Caki2 (cell line): Measurements from ENCODE around the gene PPP1R12B. TPM values are rescaled to one million over a fixed set of nuclear protein-coding genes. Genes with fewer than 3 reads are reported as not detected.

Experiments used
- DNase-seq: peaks from one replicate; pipeline ENCODE4 v3.0.0-alpha.2; 2015; ENCODE audit warnings: low read depth
- in situ Hi-C: cut with HindIII; loops from 2 replicates; pipeline ENCODE4 v1.10.0; 2016; ENCODE audit warnings: low sequenced_read_pairs, low pct_unique_long_range_greater_than_20kb, mixed read lengths
- total RNA-seq: library from RNA; depleted of rRNA; stranded (reverse); fragments of >200 nt; shearing (Covaris generic); gene quantifications from 2 replicates; pipeline ENCODE4 v1.2.3, GENCODE V29; 2014; ENCODE audit warnings: low replicate concordance

The PPP1R12B gene
- total RNA-seq, 1 experiment from 2014 or later = 14.8 TPM

DNA sequence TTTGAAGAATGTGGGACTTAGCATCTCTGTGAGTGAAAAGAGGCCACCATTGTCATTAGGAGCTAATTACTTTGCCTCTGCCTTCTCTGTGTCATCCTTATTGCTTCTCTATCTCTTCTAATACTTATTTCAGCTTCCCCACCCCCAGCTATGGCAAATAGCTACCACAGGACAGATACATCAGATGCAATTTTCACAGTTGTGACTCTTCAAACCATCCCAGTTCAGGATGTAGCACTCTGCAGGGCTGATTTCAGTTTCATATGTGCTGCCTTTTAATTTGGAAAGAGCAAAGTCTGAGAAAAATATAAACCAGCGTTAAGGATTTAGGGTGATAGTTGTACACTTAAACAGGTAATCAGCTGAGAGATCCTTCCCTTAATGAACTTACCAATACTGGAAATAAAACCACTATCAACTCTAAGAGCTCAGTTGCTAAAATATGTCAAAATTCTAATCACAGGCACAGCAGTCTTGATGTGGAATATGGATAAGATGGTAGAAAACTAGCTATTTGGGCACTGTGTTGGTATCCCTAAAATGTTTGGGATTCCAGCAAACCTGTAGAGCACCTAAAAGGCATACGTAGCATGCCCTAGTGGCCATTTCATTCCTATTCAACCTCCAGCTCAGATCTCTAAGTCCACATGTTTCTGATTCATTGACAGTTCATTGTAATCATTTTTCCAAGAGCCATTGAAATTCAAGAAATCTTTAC lies 213.4 kb downstream of the PPP1R12B start:
- no peak for DNase-seq
- in situ Hi-C loops = no loop called here

DNA sequence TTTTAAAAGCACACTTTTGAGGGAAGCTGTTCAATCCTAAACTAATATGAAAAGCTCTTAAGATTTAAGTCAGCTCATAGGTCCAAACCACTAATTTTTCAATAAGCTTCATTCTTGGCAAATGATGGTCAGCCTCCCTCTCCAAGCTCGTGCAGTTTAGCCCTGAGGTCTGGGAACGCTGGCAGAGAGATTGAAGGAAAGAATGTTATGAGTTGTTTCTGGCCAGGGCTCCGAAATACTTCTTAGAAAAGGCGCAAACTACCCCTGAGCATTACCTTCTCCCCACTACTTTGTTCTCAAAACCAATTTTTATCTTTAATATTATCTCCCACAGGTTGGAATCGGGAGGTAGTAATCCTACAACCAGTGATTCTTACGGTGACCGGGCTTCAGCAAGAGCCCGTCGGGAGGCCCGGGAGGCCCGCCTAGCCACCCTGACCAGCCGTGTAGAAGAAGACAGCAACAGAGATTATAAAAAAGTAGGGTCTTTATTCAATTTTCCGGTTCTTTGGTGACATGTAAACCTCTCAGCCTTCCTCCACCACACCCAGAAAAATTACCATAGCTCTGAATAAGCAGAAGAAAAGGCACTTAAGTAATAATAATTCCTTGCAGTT lies 214.1 kb downstream of the PPP1R12B start:
- no peak for DNase-seq
- in situ Hi-C loops = no loop called here

DNA sequence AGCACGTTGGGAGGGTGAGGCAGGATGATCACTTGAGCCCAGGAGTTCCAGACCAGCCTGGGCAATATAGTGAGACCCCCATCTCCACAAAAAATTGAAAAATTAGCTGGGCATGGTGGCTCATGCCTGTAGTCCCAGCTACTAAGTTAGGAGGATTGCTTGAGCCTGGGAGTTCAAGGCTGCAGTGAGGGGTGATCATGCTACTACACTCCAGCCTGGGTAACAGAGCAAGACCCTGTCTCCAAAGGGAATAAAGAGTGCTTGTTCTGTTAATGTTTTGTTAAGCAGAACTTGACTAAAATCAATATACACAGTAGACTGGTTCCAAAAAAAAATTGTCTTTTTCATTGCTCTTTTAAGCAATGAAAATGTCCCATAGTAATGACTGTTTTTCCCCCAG lies 215.3 kb downstream of the PPP1R12B start:
- no peak for DNase-seq
- in situ Hi-C loops = no loop called here

DNA sequence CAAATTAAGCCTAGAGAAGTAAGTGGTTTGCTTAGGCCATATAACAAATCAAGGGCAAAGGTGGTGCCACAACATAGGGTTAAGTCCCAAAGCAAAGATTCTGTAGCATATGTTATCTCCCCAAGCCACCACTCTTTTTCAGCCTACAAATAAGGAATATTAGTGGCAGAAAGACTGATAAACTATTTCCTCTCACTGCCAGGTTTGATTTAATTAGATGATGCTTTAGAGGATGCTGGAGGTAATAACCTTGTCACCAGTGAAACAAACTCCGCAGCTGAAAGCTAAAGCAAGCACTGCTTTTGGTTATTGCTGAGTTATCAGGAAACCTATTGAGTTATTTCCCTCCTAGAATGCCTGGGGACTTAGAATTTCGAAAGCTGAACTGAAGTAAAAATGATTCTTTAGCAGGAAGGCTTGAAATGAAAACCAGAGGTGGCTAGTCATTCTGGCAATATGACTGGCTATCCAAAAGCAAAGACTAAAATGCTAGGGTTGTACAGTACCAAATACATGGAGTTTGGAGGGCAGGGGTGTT lies 216.5 kb downstream of the PPP1R12B start:
- in situ Hi-C loops = no loop called here
- no peak for DNase-seq

DNA sequence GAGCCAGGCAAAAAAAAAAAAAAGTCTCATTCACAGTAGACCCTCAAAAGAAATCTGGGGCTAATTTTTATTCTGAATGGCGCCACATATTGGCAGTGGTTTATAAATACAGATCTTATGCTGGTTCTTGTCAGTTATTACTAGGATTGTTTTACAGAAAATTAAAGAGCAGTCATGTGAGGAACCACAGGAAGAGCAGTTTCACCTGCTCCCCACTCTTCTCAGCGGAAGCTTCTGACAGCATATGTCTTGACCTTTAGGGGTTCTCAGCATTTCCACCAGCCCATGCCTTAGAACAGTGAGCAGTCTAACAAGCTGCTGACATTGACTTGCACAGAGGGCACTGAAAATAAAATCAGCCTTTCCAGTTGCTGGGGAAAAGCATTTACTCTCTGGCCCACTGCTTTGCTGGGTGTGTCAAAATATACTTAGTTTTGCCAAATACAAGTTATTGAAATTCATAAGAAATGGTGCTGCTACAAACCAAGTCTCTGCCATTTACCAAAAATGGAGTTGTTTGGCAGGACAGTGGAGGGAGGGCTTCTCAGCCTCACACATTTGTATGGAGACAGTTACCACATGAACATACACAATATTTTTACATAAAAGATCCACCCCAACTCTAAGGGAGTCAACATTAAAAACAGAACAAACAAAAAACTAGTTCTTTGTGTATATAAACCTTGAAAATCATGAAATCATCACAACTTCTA lies 217.5 kb downstream of the PPP1R12B start:
- no peak for DNase-seq
- in situ Hi-C loops = no loop called here

DNA sequence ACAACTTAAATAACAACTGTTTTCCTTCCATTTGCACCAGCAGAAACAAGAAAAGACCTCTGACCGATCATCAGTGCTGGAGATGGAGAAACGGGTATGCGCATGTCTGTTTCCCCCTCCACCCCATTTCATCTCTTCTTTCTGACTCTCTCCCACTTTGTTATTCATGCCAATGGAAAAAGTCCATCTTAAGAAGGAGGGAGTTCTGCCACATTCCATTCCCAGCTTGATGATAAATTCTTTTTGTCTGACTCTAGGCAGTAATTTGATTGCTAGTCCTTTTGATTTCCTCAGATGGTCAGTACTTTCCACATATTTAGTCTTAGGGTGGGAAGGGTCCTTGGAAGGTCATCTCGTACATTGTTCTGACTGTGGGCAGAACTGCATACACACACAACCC lies 219.2 kb downstream of the PPP1R12B start:
- in situ Hi-C loops = no loop called here
- no peak for DNase-seq

DNA sequence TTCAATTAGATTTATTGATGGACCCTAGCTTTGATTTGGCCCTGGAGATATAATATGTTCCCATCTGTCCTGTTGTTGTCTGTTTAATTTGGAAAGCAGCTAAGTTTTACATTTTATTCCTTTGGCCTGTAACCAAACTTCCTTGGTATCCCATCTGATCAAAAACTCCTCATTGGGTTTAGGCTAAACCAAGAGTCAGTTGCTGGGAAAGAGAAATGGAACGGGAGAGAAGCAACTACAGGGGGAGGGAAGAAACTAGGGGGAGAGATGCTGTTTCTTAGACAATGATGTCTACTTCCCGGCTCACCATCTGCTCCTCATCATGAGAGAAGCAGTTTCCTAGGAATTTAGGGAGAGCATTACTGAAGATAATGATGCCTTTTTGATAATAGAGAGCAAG lies 219.9 kb downstream of the PPP1R12B start:
- no peak for DNase-seq
- in situ Hi-C loops = no loop called here

DNA sequence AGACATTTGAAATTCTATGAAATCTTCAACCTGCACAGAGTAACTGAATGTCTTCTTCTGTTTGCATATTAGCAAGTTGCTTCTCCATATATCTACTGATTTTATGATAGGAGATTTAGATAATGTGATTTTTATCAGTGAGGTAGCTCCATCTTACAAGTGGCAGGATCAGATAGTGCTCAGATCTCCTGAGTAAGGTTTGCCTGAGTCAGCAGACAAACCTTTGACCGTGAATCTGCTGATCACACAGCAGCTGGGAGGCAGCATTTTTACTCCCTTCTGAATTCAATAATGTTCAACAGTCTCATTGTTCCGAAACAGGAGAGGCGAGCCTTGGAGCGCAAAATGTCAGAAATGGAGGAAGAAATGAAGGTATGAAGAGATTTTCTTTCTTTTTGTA lies 220.3 kb downstream of the PPP1R12B start:
- no peak for DNase-seq
- in situ Hi-C loops = no loop called here

DNA sequence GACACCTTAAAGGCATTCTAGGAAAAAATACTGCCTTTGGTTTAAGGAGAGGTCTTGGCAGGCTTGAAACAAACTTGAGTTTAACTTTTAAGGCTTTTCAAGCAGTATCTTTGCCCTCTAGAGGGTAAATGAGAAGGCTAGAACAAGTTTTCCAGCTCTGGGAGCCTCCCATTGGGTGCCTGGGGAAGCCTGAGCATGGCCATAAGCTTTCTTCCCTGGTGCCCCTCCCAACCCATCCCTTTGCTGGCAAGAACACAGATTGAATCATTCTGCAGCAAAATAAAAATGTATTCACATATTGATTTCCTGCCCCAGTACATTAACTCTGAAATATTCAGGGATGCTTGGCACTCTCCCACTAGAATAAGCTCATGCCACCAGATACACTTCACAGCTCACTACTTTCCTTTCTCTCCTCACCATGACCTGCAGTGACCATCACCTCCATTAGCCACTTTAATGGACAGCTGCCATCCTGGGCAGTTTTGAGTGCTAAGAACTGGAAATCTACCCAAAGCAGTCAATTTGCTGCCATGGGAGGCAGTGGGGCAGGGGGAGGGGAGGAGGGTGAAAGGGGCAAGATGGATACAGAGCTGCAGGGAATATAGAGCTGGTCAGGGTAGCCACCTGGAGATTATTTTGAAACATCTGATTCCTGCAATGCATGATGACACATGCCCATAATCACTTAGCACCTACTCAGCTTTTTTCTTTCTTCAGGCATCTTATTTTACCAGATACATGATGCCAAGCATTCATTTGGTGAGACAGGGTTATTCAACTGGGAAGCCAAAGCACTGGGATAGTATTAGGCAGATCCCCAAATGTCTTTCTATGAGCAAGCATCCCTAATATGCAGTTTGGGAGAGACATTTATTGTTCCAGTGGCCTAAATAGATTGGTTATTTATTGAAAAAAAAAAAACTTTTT lies 221.2 kb downstream of the PPP1R12B start:
- in situ Hi-C loops = no loop called here

DNA sequence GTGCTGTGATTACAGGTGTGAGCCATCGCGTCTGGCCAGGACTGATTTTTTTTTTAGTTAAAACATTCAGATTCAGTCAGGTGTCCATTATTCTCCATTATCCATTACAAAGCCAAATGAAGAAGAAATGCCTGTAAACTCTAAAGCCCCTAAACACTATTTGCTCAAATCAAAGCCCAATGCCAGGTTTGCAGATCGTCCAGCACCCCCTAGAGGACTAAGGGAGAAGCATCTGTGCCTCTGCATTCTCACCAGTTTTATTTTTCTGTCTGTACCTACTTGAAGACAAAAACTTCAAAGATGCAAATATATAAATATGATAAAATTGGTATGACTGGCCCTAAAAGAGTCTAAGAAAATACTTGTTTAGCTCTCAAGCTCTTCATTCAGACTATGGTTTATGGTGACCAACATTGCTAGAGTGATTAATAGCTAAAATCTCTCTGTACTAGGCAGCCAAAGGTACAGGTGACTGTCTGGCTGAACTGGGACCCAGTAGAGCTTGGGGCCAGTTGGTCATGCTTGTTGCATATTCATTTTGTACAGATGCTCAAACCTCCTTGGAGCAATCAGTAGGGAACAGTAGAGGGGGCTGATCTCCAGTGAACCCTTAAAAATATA lies 223.3 kb downstream of the PPP1R12B start:
- no peak for DNase-seq

More for the DNA sequence above, 221.2 kb downstream of the PPP1R12B start:
- DNase-seq = peak; percentile 34

DNA sequence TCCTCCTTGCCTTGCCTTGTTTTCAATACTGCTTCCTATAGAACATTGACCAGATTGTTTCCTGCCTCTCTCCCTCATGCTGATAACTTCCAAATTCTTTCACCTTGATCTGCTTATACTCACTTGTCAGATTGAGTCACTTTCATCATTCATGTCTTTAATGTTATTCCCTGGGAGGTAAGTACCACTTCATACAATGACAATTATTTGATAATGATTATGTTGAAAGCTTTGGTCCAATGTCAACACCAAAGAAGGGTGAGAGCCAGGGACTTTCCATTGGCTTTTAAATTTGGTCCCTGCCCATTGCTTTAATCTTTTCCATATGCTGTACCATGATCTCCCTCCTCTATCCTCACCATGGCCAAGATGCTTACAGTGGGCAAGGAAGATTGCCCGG lies 224.4 kb downstream of the PPP1R12B start:
- in situ Hi-C loops = no loop called here
- DNase-seq = no peak

More for the DNA sequence above, 223.3 kb downstream of the PPP1R12B start:
- in situ Hi-C loops = no loop called here

DNA sequence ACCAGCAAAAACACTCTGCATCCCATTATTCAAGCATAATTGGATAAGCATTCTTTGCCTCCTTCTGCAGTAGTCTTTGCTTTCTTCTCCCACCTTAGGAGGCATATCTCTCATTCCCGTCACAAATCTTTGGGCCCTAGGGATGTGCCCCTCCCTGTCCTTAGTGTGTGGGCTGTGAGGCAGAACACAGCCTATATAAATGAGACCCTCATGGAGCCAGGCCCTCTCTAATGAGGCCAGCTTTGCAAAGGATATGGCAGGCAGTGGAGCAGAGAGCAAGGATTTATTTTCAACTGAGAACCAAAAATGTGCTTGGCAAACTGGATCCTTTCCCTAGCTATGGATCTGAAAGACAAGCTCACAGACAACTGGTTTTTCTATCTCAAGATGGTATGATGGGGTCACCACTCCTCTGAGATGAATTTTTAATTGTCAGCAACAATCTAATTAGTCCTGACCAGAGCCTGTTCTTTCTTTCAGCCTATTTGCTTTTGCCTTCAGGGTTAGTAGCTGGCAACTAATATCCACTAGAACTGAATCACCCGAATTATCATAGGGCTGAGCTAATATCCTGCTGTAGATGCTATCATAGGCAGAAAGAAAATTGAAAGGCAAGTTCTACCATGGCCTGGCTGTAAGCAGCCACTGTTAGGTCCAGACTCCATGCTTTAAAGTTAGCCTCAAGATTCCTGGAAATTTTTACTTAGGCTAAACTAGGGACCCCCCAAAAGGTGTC lies 227.6 kb downstream of the PPP1R12B start:
- DNase-seq = no peak
- in situ Hi-C loops = no loop called here

DNA sequence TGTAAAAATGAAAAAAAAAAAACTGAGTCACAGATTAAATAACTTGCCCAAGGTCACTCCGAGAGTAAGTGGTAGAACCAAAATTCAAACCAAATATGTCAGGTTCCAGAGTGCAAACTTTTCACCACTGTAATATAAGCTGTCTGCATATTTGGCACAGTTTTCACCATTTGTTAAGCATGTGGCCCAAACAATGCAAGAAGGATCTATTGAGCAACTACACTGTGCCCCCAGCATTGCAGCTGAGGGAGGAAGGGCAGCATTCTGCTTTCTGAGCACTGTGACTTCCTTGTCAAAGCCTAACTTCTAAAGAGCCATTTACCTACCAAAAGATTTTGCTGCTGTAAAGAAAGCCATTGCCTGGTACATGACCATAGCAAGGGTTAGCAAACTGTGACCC lies 228.3 kb downstream of the PPP1R12B start:
- no peak for DNase-seq
- in situ Hi-C loops = no loop called here

DNA sequence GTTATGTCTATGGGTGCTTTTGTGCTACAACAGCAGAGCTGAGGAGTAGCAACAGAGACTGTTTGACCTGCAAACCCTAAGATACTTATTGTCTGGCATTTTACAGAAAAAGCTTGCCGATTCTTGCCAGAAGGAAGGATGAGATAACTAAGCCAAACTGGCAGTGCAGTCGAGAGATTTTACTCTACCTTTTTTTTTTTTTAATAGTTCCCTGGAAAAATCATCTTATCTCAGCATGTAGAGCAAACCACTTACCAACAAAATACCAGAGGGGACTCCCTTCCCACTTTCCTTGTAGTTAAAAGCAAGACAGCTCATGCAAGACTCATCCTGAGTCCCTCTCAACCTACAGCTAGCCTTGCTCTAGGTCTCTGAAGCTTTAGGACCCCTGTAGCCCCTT lies 228.9 kb downstream of the PPP1R12B start:
- in situ Hi-C loops = no loop called here
- DNase-seq = no peak

DNA sequence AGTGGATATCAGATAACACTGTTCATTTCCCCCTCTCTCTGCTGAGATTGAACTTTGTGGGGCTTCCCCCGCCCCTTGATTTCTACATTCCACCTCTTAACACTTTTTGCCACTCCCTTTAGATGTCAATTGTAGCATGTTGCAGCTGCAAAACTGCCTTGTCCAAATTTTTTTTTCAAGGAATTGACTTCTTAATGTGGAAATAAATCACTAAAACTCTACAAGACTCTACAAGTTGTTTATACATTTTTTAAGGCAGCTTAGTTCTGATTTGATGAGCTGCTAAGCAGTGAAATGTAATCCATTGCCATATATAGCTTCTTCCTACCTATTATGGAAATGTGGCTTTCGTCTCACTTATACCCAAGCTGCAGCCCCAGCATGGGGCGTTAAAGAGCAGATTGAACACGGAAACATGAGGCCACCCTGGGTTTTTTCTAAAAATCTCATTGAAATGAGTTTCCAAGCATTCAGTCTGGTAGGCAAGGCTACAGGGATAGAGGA lies 229.6 kb downstream of the PPP1R12B start:
- in situ Hi-C loops = no loop called here
- no peak for DNase-seq

DNA sequence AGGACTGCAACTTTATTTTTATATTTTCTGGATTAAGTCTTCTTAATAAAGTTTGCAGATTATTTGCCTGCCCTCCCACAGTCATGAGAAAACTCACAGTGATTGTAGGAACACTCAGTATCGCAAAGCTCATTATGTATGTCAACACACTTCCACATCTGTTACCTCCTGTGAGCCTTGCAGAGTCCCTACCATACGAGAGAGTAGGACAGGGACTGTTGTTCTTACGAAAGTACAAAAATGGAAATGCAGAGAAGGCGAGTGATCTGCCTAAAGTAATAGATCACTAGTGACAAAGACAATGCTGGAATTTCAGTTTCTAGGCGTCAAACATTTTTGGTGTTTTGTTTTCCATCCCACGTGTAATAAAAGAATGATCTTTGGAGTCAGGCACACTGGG lies 230.1 kb downstream of the PPP1R12B start:
- in situ Hi-C loops = no loop called here
- no peak for DNase-seq

DNA sequence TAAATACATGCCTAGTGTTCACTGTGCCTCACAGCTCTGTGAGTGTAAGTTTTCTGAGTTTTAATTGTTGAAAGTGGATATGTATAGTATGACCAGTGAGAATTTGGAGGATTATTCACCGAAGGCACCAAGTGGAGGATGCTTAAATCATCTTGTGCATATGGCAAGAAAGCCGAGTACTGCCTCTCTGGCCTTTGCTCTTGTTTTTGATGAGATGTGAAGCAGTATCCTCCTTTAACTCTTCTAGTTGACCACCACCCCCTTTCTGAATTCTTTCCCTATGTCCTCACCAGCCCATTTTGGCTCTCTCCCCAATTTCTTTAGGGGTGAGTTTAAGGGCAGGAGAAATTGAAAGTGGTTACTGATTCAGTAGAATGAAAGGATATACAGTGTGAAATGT lies 231.3 kb downstream of the PPP1R12B start:
- DNase-seq = no peak

More for the DNA sequence above, 231.3 kb downstream of the PPP1R12B start:
- in situ Hi-C loops = no loop called here
